ENCODE data around the gene HS6ST3.
"Not testable (repeated sequence)": the region's sequence is repeated elsewhere in the genome, so short reads cannot be mapped to it uniquely, and the experiment has no call there.

Gene HS6ST3

GRCh38 chr13:96089749-96090239 lies at the start of gene HS6ST3:
Gene HS6ST3, plus strand, starts transcription at chr13:96090107.
- peak; percentile 50 for DNase-seq (ENCODE audit: low spot score)
- TF ChIP-seq, protein P1, sequence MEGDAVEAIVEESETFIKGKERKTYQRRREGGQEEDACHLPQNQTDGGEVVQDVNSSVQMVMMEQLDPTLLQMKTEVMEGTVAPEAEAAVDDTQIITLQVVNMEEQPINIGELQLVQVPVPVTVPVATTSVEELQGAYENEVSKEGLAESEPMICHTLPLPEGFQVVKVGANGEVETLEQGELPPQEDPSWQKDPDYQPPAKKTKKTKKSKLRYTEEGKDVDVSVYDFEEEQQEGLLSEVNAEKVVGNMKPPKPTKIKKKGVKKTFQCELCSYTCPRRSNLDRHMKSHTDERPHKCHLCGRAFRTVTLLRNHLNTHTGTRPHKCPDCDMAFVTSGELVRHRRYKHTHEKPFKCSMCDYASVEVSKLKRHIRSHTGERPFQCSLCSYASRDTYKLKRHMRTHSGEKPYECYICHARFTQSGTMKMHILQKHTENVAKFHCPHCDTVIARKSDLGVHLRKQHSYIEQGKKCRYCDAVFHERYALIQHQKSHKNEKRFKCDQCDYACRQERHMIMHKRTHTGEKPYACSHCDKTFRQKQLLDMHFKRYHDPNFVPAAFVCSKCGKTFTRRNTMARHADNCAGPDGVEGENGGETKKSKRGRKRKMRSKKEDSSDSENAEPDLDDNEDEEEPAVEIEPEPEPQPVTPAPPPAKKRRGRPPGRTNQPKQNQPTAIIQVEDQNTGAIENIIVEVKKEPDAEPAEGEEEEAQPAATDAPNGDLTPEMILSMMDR (IDR thresholded peaks at IDR 0.05; ENCODE audit: borderline replicate concordance, control extremely low read depth, extremely low read depth, insufficient read depth, missing control alignments): no peak
- in situ Hi-C loops (cut with MboI; ENCODE audit: low sequenced_read_pairs, unreplicated experiment): no loop called here

- in situ Hi-C loops (cut with MboI; ENCODE audit: low sequenced_read_pairs, unreplicated experiment): no loop called here
Measured at GRCh38 chr13:96041326-96042110, 48.4 kb upstream of the HS6ST3 start.

DNA sequence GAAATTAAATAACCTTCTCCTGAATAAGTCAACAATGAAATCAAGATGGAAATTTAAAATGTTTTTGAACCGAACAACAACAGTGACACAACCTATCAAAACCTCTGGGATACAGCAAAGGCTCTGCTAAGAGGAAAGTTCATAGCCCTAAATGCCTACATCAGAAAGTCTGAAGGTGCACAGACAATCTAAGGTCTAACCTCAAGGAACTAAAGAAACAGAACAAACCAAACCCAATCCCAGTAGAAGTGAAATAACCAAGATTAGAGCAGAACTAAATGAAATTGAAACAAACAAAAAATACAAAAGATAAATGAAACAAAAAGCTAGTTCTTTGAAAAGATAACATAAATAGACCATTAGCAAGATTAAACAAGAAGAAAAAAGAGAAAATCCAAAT lies 45.7 kb upstream of the HS6ST3 start:
- in situ Hi-C loops (cut with MboI; ENCODE audit: low sequenced_read_pairs, unreplicated experiment): no loop called here
- TF ChIP-seq, protein P1 (IDR thresholded peaks at IDR 0.05; ENCODE audit: borderline replicate concordance, control extremely low read depth, extremely low read depth, insufficient read depth, missing control alignments): no peak
- no peak for DNase-seq (ENCODE audit: low spot score)

More at GRCh38 chr13:96041326-96042110, 48.4 kb upstream of the HS6ST3 start:
- TF ChIP-seq, protein P1 (IDR thresholded peaks at IDR 0.05; ENCODE audit: borderline replicate concordance, control extremely low read depth, extremely low read depth, insufficient read depth, missing control alignments): no peak
- no peak for DNase-seq (ENCODE audit: low spot score)

- DNase-seq (ENCODE audit: low spot score); in situ Hi-C loops (cut with MboI; ENCODE audit: low sequenced_read_pairs, unreplicated experiment): not testable (repeated sequence)
Measured at GRCh38 chr13:96046449-96047126, 43.3 kb upstream of the HS6ST3 start.

DNA sequence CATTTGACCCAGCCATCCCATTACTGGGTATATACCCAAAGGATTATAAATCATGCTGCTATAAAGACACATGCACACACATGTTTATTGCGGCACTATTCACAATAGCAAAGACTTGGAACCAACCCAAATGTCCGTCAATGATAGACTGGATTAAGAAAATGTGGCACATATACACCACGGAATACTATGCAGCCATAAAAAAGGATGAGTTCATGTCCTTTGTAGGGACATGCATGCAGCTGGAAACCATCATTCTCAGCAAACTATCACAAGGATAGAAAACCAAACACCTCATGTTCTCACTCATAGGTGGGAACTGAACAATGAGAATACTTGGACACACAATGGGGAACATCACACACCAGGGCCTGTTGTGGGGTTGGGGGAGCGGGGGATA lies 39.0 kb upstream of the HS6ST3 start:
- in situ Hi-C loops (cut with MboI; ENCODE audit: low sequenced_read_pairs, unreplicated experiment): not testable (repeated sequence)

DNA sequence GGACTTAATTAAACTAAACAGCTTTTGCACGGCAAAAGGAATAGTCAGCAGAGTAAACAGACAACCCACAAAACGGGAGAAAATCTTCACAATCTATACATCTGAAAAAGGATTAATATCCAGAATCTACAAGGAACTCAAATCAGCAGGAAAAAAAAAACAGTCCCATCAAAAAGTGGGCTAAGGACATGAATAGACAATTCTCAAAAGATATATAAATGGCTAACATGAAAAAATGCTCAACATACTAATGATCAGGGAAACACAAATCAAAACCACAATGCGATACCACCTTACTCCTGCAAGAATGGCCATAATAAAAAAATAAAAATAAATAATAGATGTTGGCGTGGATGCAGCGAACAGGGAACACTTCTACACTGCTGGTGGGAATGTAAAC lies 38.4 kb upstream of the HS6ST3 start:
- DNase-seq (ENCODE audit: low spot score); in situ Hi-C loops (cut with MboI; ENCODE audit: low sequenced_read_pairs, unreplicated experiment): not testable (repeated sequence)

More for the DNA sequence above, 39.0 kb upstream of the HS6ST3 start:
- DNase-seq (ENCODE audit: low spot score): not testable (repeated sequence)

GRCh38 chr13:96051946-96052345 lies 38.0 kb upstream of the HS6ST3 start:
- DNase-seq (ENCODE audit: low spot score); in situ Hi-C loops (cut with MboI; ENCODE audit: low sequenced_read_pairs, unreplicated experiment): not testable (repeated sequence)

DNA sequence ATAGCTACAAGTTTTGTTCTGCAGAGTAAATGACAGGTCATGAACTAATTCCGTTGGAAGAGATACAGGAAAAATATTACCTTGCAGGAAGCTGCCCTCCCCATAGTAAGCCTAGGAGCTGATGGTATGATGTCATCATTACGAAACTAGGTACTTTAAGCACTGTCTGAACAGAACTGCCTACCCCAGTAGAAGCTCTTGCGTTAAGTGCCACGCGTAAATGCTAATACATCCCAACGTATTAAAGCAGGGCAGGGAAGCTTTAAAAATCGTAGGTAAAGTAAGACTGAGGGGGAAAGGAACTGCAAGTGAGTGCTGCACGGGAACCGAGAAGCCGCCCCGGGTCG lies 37.3 kb upstream of the HS6ST3 start:
- DNase-seq (ENCODE audit: low spot score): no peak
- in situ Hi-C loops (cut with MboI; ENCODE audit: low sequenced_read_pairs, unreplicated experiment): no loop called here
- TF ChIP-seq, protein P1 (IDR thresholded peaks at IDR 0.05; ENCODE audit: borderline replicate concordance, control extremely low read depth, extremely low read depth, insufficient read depth, missing control alignments): no peak
